Left colon (tissue), 2 donors: Measurements from ENCODE around the gene USP14. TPM values are rescaled to one million over a fixed set of nuclear protein-coding genes. Genes with fewer than 3 reads are reported as not detected.
A peak's percentile ranks its signal among the peaks of the same experiment; 100 is the strongest.

Experiments used
- ATAC-seq: fragments of 200-7000 bp; cut with Tn5 transposase; one replicate; pipeline ENCODE4 v1.9.1; 2020; ENCODE audit warnings: mild to moderate bottlenecking, moderate library complexity
- DNase-seq, 2 donors: peaks; one replicate each; pipeline ENCODE4 v3.0.0-alpha.2; 2020
- intact Hi-C, 2 donors: fragments of 100-400 bp; cut with DNase I in 1 of 2; cut with micrococcal nuclease in 1 of 2; formaldehyde crosslinking; loops; one replicate each; pipeline versions ENCODE4 v1.11.2 to v1.14.0; 2022; cut with DNase I, micrococcal nuclease
- total RNA-seq, 2 donors: library from RNA; stranded (reverse); fragmentation: NEBNext Ultra II Directional; extraction: Animal tissue kit (Norgen Biotek cat#: 25700); gene quantifications; one replicate each; pipeline ENCODE4 v1.2.1, GENCODE V29; 2021
- donor health status: DM: no; HTN: no; CAD: no.
- donor health status: DM: yes; HTN: yes; CAD: no.

Gene USP14
- total RNA-seq, 2 donors from 2014 or later, result 27.9 to 39.3 TPM

GRCh38 chr18:215448-216010 lies 57.2 kb downstream of the USP14 start:
- intact Hi-C loops, result no loop called here
- ATAC-seq (peak; percentile 15), DNase-seq (no peak)

DNA sequence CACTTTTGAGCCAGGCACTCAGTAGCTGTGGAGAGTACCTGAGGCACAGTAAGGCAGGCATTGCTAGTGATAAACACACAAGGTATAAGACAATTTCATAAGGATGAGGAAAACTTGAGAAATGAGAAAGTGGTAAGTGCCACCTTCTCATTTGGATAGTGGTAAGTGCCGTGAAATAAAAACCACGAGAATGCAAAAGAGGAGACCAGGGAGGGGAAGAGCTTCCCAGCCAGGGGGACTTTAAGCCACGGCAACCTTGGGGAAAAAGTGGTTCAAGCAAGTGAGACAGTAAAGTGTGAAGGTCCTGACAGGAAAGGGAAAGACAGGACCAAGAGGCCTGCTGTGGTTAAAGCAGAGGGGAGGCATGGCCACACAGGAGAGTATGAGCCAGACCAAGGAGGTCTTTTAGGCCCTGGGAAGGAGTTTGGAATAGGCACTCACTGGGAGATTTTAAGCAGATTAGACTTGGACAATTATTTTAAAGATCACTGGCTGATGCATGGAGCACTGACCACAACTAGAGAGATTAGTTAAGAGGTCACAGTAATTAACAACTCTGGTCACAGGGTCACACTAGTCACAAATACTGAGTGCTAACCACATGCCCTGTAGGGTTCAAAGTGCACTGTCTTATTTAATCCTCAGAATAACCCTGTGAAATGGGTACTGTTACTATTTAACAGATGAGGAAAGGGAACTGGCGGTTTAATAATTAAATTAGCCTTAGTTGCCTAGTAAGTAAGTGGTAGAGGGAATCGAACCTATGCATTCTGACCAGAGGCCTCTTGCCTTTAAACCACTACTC lies 59.4 kb downstream of the USP14 start:
- no peak for DNase-seq
- no peak for ATAC-seq
- intact Hi-C loops, result no loop called here

DNA sequence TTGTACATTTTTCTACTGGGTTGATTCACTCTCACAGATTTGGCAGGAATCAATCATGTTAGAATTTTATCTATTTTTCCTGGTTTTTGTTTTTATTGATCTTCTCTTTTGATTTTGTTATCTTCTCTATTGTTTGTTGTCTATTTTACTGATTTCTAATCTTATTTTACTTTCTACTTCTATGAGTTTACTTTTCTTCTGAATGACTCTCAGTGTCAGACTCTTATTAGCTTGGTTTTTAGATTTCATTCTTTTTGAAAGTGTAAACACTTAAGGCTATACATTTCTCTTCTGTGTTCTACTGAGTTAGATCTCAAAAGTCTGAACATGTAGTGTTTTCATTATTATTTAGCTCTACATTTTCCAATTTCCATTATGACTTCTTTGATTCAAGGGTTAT lies 62.4 kb downstream of the USP14 start:
- intact Hi-C loops, result no loop called here
- ATAC-seq (no peak), DNase-seq (no peak)

DNA sequence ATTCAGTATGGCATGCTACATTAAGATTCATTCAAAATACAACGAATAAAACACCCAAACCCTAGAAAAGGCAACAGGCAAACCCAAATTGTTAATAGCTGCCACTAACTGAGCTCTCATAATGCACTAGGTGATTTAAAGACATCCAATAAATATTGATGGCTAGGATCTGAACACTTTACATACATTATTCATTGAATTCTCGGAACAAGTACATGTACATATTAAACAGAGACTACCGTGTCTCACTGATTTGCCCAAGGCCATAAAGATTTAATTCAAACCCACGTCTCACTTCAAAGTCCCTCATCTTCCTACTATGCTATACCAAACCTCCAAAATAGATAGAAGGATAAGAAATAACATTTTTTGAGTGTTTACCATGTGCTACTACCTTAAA lies 67.4 kb downstream of the USP14 start:
- DNase-seq (no peak), ATAC-seq (no peak)
- intact Hi-C loops, result no loop called here

DNA sequence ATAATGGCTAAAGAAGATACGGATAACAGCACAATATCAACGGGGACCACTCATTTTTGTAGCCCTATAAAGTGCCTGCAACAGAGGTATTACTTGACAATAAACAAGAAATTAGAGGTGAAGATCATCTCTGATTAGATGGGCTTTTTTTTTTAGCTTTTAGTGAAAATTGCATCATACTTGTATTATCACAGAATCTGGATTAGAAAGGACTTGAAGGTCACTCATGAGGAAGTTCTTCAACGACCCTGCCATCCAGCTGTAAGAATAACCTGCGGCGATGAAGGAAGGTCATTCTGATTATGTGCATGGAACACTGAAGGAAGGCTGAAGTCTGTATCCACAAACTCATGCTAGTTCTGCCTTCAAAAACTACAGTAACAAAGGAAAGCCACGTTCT lies 69.0 kb downstream of the USP14 start:
- intact Hi-C loops, result no loop called here
- ATAC-seq (no peak), DNase-seq (no peak)

GRCh38 chr18:227902-228301 lies 69.5 kb downstream of the USP14 start:
- intact Hi-C loops, result no loop called here
- no peak for ATAC-seq
- DNase-seq, result no peak

DNA sequence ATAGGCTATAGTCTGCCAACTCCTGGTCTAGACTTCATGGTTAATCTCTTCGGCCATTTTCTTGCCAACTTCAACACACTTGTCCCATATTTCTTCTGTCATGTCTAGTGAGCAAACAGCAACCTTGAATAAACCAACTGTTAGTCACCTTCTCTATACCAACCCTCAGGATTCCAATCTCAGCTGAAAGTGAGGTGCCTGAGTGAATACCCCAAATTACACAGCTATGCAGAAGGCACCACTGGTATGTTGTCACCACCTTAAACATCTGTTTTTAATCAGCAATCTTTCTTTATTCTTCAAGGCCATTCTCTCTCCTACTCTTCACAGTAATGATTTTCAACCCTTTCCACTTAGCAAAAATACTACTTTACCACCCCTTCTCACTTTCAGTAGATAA lies 70.2 kb downstream of the USP14 start:
- DNase-seq (no peak), ATAC-seq (no peak)
- intact Hi-C loops, result no loop called here

GRCh38 chr18:231563-231962 lies 73.2 kb downstream of the USP14 start:
- intact Hi-C loops, result no loop called here
- peak; percentile 77 for ATAC-seq
- no peak for DNase-seq

DNA sequence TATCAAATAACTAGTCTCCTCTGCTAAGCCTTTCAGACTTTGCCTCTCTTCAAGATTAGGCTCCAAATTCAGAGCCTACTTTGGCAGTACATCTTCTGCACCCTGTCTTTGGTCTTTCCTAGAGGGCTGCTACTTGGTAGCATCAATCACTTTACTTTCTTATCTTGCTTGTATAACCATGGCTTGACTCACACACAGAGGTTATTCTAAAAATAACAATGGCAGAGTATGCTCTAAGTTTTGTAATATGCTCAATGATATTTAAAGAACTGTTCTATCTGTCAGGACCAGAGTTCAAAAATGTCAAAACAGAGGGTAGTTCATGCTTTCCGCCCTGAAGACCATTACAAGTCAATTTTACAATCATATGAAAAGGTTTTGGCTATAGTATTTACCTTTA lies 81.8 kb downstream of the USP14 start:
- no peak for ATAC-seq
- intact Hi-C loops, result no loop called here
- DNase-seq, result no peak

GRCh38 chr18:245282-245847 lies 87.0 kb downstream of the USP14 start:
- ATAC-seq, result no peak
- intact Hi-C loops, result no loop called here
- DNase-seq, result no peak

- no peak for DNase-seq
- no peak for ATAC-seq
- intact Hi-C loops, result no loop called here
These were observed 89.7 kb downstream of the USP14 start for GRCh38 chr18:248053-248452.

DNA sequence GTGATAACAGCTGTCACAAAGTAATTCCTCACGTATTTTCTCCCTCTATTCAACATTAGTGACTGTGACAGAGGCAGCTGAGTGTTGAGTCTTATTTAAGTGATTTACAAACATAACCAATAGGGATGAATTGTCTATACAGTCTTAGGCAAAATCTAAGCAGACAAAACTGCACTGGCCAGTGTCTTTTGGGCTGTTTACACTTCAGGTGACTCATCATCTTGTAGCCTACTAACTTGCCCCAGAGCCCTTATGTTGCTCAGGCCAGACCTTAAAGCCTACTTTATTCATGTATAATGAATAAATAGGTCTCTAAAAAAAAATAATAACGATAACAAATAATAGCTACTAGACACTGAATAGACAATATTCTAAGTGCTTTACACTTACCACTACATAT lies 92.3 kb downstream of the USP14 start:
- no peak for ATAC-seq
- intact Hi-C loops, result no loop called here
- DNase-seq, result no peak

DNA sequence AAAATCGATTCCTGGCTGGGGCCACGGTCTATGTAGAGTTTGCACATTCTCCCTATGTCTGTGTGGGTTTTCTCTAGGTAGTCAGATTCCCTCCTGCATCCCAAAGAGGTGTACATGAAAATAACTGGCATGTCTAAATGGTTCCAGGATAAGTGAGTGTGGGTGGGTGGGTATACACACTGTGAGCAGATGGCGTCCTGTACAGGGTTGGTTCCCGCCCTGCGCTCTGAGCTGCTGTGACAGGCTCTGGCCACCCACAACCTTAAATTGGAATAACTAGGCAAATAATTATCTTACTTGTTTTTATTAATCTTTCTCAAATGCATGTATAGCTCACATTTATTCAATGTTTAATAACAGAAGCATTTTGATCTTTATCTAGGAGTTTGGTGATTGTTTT lies 93.2 kb downstream of the USP14 start:
- DNase-seq (no peak), ATAC-seq (no peak)
- intact Hi-C loops, result no loop called here

DNA sequence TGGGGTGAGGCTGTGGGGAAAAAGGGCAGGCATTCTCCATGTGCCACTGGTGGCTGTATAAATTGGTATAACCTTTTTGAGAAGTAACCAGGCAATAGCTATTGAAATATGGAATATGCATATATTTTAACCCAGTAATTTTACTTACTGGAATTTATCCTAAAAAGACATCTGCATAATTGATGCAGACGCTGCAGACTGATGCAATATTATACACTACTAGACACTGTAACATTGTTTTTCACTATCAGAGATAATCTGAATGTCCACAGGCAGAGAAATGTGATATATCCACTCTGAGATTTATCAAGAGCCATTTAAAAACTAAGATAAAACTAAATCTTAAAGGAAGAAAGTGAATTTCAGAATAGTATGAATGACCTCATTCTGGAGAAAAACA lies 94.8 kb downstream of the USP14 start:
- ATAC-seq (no peak), DNase-seq (no peak)
- intact Hi-C loops, result no loop called here

GRCh38 chr18:255171-255570 lies 96.8 kb downstream of the USP14 start:
- DNase-seq (no peak), ATAC-seq (no peak)
- intact Hi-C loops, result no loop called here

DNA sequence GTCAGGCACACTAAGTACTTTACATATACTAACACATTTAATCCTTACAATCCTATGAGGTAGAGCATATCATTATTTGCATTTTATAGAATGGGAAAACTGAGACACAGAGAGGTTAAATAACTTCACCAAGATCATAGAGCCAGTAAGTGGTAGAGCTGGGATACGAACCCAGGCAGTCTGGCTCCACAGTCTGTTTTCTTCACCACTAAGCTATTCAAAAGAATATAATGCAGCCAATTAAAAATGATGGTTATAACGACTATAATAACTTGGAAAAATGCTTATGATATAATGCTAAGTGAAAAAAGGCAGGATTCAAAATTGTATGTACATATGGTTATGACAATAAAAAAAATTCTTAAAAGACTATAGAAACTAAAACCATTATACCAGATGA lies 102.2 kb downstream of the USP14 start:
- intact Hi-C loops, result no loop called here
- DNase-seq, result no peak
- ATAC-seq, result no peak

DNA sequence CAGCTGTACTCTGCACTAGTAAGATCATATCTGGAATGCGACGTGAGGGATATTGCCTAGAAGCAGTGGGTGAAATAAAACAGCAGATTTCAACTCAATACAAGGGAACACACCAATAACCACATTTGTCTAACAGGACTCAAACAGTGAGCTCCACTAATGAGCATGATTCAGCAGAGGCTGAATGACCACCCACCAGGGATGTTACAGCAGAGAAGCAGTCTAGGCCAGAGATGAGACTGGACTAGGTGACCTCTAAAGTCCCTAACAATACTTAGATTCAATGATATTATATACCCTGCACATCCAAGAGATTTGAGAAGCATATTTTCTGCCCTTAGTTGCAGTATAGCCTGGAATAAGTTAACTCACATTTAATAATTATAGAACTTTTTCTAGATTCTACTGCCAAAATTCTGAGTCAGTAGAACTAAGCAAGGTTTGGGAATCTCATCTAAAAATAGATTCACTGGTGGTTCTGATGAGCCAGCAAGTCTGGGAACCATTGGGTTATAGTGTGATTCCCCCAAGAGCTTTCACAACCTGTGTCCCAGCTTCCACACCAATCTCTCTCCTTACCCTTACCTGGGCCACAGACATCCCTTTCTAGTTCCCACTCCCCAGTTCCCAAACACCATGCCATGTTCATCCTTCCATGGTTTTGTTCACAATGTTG lies 103.2 kb downstream of the USP14 start:
- intact Hi-C loops, result no loop called here
- no peak for DNase-seq
- no peak for ATAC-seq
